ENCODE measurements around the gene SLC25A15.

Gene SLC25A15

GRCh38 chr13:40764587-40765403 lies 24.6 kb upstream of the SLC25A15 start:
- peak; percentile 68 for DNase-seq (ENCODE audit: low read depth)
- no peak overlapping the region for H3K4me3 ChIP-seq (ENCODE audit: low read length)
- TF ChIP-seq CTCF (conservative IDR thresholded peaks at IDR 0.05; ENCODE audit: low read depth, low read length), result no peak

- TF ChIP-seq CTCF (conservative IDR thresholded peaks at IDR 0.05; ENCODE audit: low read depth, low read length), result no peak
- no peak overlapping the region for H3K4me3 ChIP-seq (ENCODE audit: low read length)
- DNase-seq (ENCODE audit: low read depth), result no peak
Measured at GRCh38 chr13:40765602-40766001, 23.8 kb upstream of the SLC25A15 start.

- no peak for DNase-seq (ENCODE audit: low read depth)
- TF ChIP-seq CTCF (conservative IDR thresholded peaks at IDR 0.05; ENCODE audit: low read depth, low read length), result no peak
- H3K4me3 ChIP-seq (ENCODE audit: low read length), result peak overlapping the region; percentile 99
Measured at GRCh38 chr13:40769970-40770369, 19.4 kb upstream of the SLC25A15 start.

- peak overlapping the region; percentile 99 for H3K4me3 ChIP-seq (ENCODE audit: low read length)
- no peak for TF ChIP-seq CTCF (conservative IDR thresholded peaks at IDR 0.05; ENCODE audit: low read depth, low read length)
- no peak for DNase-seq (ENCODE audit: low read depth)
Measured at GRCh38 chr13:40770609-40770933, 18.8 kb upstream of the SLC25A15 start.

- no peak for TF ChIP-seq CTCF (conservative IDR thresholded peaks at IDR 0.05; ENCODE audit: low read depth, low read length)
- H3K4me3 ChIP-seq (ENCODE audit: low read length), result peak within 1 kb of the TSS; percentile 99
- DNase-seq (ENCODE audit: low read depth), result peak; percentile 82
Measured at GRCh38 chr13:40770934-40771618, 18.3 kb upstream of the SLC25A15 start, which contains the start of gene MRPS31. Gene MRPS31 (minus strand): TSS chr13:40771190. CDS start chr13:40771136, 54 bp downstream.

GRCh38 chr13:40772765-40773473 lies 16.5 kb upstream of the SLC25A15 start:
- no peak for TF ChIP-seq CTCF (conservative IDR thresholded peaks at IDR 0.05; ENCODE audit: low read depth, low read length)
- DNase-seq (ENCODE audit: low read depth), result no peak
- no peak overlapping the region for H3K4me3 ChIP-seq (ENCODE audit: low read length)

Measured in retinal pigment epithelial cell (primary cell).